ENCODE data around the gene NCR3LG1.

NCR3LG1 gene

GRCh38 chr11:17416492-17416891 is 64.9 kb downstream of the NCR3LG1 start:
- Histone ChIP-seq H3K79me2 (ENCODE audit: control insufficient read depth, low read length) (no peaks in the 10 kb centered on the region), H3K9me3 (ENCODE audit: control insufficient read depth, insufficient read depth, low read length) (no peaks in the 10 kb centered on the region), H3K4me3 (ENCODE audit: low read length) (no peak overlapping the region), H3K4me1 (ENCODE audit: control insufficient read depth, low read length) (no peaks in the 10 kb centered on the region), H3K27me3 (ENCODE audit: control insufficient read depth, low read length) (peaks cover 49% of the 10 kb centered on the region), H3K9me2 (replicated peaks; ENCODE audit: control insufficient read depth, low read length) (no peaks in the 10 kb centered on the region), H3K36me3 (ENCODE audit: control insufficient read depth, low read length) (no peaks in the 10 kb centered on the region), H3K4me2 (ENCODE audit: low read length) (no peak overlapping the region), H4K20me1 (ENCODE audit: control insufficient read depth, insufficient read depth, low read depth, low read length) (no peaks in the 10 kb centered on the region), H3K27ac (ENCODE audit: low read depth, low read length) (no peak overlapping the region), H3F3A (ENCODE audit: control insufficient read depth, insufficient read depth) (no peaks in the 10 kb centered on the region)
- no peak for TF ChIP-seq EZH2phosphoT487 (IDR thresholded peaks at IDR 0.05; ENCODE audit: borderline replicate concordance, low read length)
- TF ChIP-seq CTCF (IDR thresholded peaks at IDR 0.05; ENCODE audit: low read depth, low read length, poor library complexity, severe bottlenecking) = no peak

- TF ChIP-seq CTCF (IDR thresholded peaks at IDR 0.05; ENCODE audit: low read depth, low read length, poor library complexity, severe bottlenecking) (no peak), EZH2phosphoT487 (IDR thresholded peaks at IDR 0.05; ENCODE audit: borderline replicate concordance, low read length) (no peak)
- Histone ChIP-seq H3K9me3 (ENCODE audit: control insufficient read depth, insufficient read depth, low read length) (no peaks in the 10 kb centered on the region), H3K79me2 (ENCODE audit: control insufficient read depth, low read length) (no peaks in the 10 kb centered on the region), H3K27ac (ENCODE audit: low read depth, low read length) (no peak overlapping the region), H3K4me2 (ENCODE audit: low read length) (no peak overlapping the region), H3K4me1 (ENCODE audit: control insufficient read depth, low read length) (no peaks in the 10 kb centered on the region), H3K36me3 (ENCODE audit: control insufficient read depth, low read length) (no peaks in the 10 kb centered on the region), H4K20me1 (ENCODE audit: control insufficient read depth, insufficient read depth, low read depth, low read length) (no peaks in the 10 kb centered on the region), H3F3A (ENCODE audit: control insufficient read depth, insufficient read depth) (no peaks in the 10 kb centered on the region), H3K27me3 (ENCODE audit: control insufficient read depth, low read length) (peaks cover 53% of the 10 kb centered on the region), H3K9me2 (replicated peaks; ENCODE audit: control insufficient read depth, low read length) (no peaks in the 10 kb centered on the region), H3K4me3 (ENCODE audit: low read length) (no peak overlapping the region)
These were observed 67.0 kb downstream of the NCR3LG1 start for GRCh38 chr11:17418444-17419081.

- H3F3A ChIP-seq (ENCODE audit: control insufficient read depth, insufficient read depth) = no peaks in the 10 kb centered on the region
- peaks cover 45% of the 10 kb centered on the region for H3K27me3 ChIP-seq (ENCODE audit: control insufficient read depth, low read length)
- no peaks in the 10 kb centered on the region for H3K4me1 ChIP-seq (ENCODE audit: control insufficient read depth, low read length)
- H3K36me3 ChIP-seq (ENCODE audit: control insufficient read depth, low read length) = no peaks in the 10 kb centered on the region
- H3K9me2 ChIP-seq (replicated peaks; ENCODE audit: control insufficient read depth, low read length) = no peaks in the 10 kb centered on the region
- H3K27ac ChIP-seq (ENCODE audit: low read depth, low read length) = no peak overlapping the region
- no peak overlapping the region for H3K4me3 ChIP-seq (ENCODE audit: low read length)
- no peaks in the 10 kb centered on the region for H4K20me1 ChIP-seq (ENCODE audit: control insufficient read depth, insufficient read depth, low read depth, low read length)
- H3K79me2 ChIP-seq (ENCODE audit: control insufficient read depth, low read length) = no peaks in the 10 kb centered on the region
- no peak for TF ChIP-seq CTCF (IDR thresholded peaks at IDR 0.05; ENCODE audit: low read depth, low read length, poor library complexity, severe bottlenecking)
- TF ChIP-seq EZH2phosphoT487 (IDR thresholded peaks at IDR 0.05; ENCODE audit: borderline replicate concordance, low read length) = no peak
- no peak overlapping the region for H3K4me2 ChIP-seq (ENCODE audit: low read length)
- no peaks in the 10 kb centered on the region for H3K9me3 ChIP-seq (ENCODE audit: control insufficient read depth, insufficient read depth, low read length)
These were observed 70.2 kb downstream of the NCR3LG1 start for GRCh38 chr11:17421781-17422180.
